ENCODE results near the gene FGD4. TPM values are rescaled to one million over a fixed set of nuclear protein-coding genes. Genes with fewer than 3 reads are reported as not detected.

The FGD4 gene
- total RNA-seq, 1 experiment from 2014 or later, result 54.3 TPM

- Histone ChIP-seq H3K23me2 (ENCODE audit: insufficient read length, low read depth, low read length, poor library complexity, severe bottlenecking) (no peaks in the 10 kb centered on the region), H2BK12ac (ENCODE audit: insufficient read length, low read depth, low read length) (no peak overlapping the region), H4K91ac (ENCODE audit: insufficient read length, low read depth, low read length) (no peak overlapping the region), H3K4me1 (ENCODE audit: insufficient read depth, low read length) (no peaks in the 10 kb centered on the region), H3K4ac (ENCODE audit: low read depth, low read length) (no peak overlapping the region), H3K56ac (ENCODE audit: insufficient read length, low read depth, low read length) (no peak overlapping the region), H3T11ph (ENCODE audit: low read length) (no peak overlapping the region), H3K14ac (ENCODE audit: insufficient read depth, low read length) (no peak overlapping the region), H2BK15ac (ENCODE audit: low read depth, low read length) (no peak overlapping the region), H4K8ac (replicated peaks; ENCODE audit: insufficient read length, low read depth, low read length) (no peak overlapping the region), H3K9me3 (ENCODE audit: control insufficient read depth, low read depth, low read length) (no peaks in the 10 kb centered on the region), H2BK20ac (ENCODE audit: low read depth, low read length, poor library complexity, severe bottlenecking) (no peak overlapping the region), H3K23ac (ENCODE audit: insufficient read length, low read depth, low read length) (no peak overlapping the region), H3K79me2 (ENCODE audit: insufficient read depth, low read length) (no peaks in the 10 kb centered on the region), H4K20me1 (ENCODE audit: control insufficient read depth, insufficient read depth, insufficient read length) (no peaks in the 10 kb centered on the region), H3K4me2 (ENCODE audit: insufficient read depth, insufficient read length, low read length) (no peak overlapping the region), H2AFZ (ENCODE audit: low read length) (no peak overlapping the region), H3K79me1 (ENCODE audit: insufficient read depth, low read depth, low read length, poor library complexity, severe bottlenecking) (no peaks in the 10 kb centered on the region), H2BK5ac (ENCODE audit: insufficient read length, low read length) (no peak overlapping the region), H2AK5ac (ENCODE audit: insufficient read length, low read length) (no peak overlapping the region), H3K27ac (ENCODE audit: insufficient read length, low read depth, low read length) (no peak overlapping the region), H2BK120ac (ENCODE audit: low read depth, low read length, poor library complexity, severe bottlenecking) (no peak overlapping the region), H3K18ac (ENCODE audit: insufficient read length, low read depth, low read length) (no peak overlapping the region), H4K5ac (ENCODE audit: insufficient read length, low read depth, low read length) (no peak overlapping the region), H3K27me3 (ENCODE audit: insufficient read depth, low read length) (no peaks in the 10 kb centered on the region), H3K9ac (ENCODE audit: extremely low read depth, insufficient read length, low read length) (no peak overlapping the region)
- peak overlapping the region in 1 of 3 experiments; percentile 63; a peak in 1 of 7 replicates for H3K27ac Mint-ChIP-seq
- H3K4me1 Mint-ChIP-seq, result no peaks in the 10 kb centered on the region
- DNase-seq, result no peak
- H3K36me3 Mint-ChIP-seq (ENCODE audit: insufficient read depth in 1 of 3, low read depth in 3 of 3), result peaks cover 0 to 41% (median 9%) of the 10 kb centered on the region in 3 experiments; a peak in 4 of 7 replicates
- no CpG with 5 or more reads among the region's 1 CpG for WGBS (ENCODE audit: extremely low coverage, insufficient read length, low lambda C conversion rate)
- no peaks in the 10 kb centered on the region for H3K27me3 Mint-ChIP-seq (ENCODE audit: low read depth)
- no peaks in the 10 kb centered on the region for H3K9me3 Mint-ChIP-seq
- no peak overlapping the region for H3K4me3 Mint-ChIP-seq
- TF ChIP-seq CTCF (conservative IDR thresholded peaks at IDR 0.05), result no peak
These were observed 45.8 kb upstream of the FGD4 start for GRCh38 chr12:32353540-32353939.
